HEK293T (cell line): ENCODE measurements around the gene TTC33.

Experiments
- CTCF ChIA-PET: fragments of 350-600 bp; formaldehyde crosslinking; extraction: SDS; loops from one replicate; lab custom pipeline; 2021; ENCODE audit warnings: antibody characterized with exemption, inconsistent platforms; lab: Yijun Ruan, JAX
- POLR2A ChIA-PET: fragments of 350-600 bp; formaldehyde crosslinking; extraction: SDS; loops from one replicate; lab custom pipeline; 2020; ENCODE audit warnings: antibody characterized with exemption, inconsistent platforms; lab: Yijun Ruan, JAX
- DNase-seq: peaks from one replicate; pipeline ENCODE4 v3.0.0; 2012; ENCODE audit warnings: mixed read lengths; ENCODE audit errors: extremely low spot score
- ARNT ChIP-seq: fragments of 450-650 bp; IDR thresholded peaks from 2 replicates; pipeline ENCODE4 v1.6.1; 2017; ENCODE audit warnings: mild to moderate bottlenecking
- BHLHE40 ChIP-seq: fragments of 450-650 bp; IDR thresholded peaks from 2 replicates; pipeline ENCODE4 v1.6.1; 2016; ENCODE audit warnings: mild to moderate bottlenecking, moderate library complexity, borderline replicate concordance
- CTBP1 ChIP-seq: fragments of 450-650 bp; IDR thresholded peaks from 2 replicates; pipeline ENCODE4 v1.6.1; 2016; ENCODE audit warnings: borderline replicate concordance
- ELF4 ChIP-seq: fragments of 450-650 bp; IDR thresholded peaks from 2 replicates; pipeline ENCODE4 v1.6.1; 2017; ENCODE audit warnings: antibody characterized with exemption
- FOXA1 ChIP-seq: fragments of 450-650 bp; IDR thresholded peaks from 2 replicates; pipeline ENCODE4 v1.6.1; 2016; ENCODE audit warnings: mild to moderate bottlenecking
- FOXK2 ChIP-seq: fragments of 450-650 bp; IDR thresholded peaks from 2 replicates; pipeline ENCODE4 v1.6.1; 2016; ENCODE audit warnings: mild to moderate bottlenecking
- FOXM1 ChIP-seq: fragments of 450-650 bp; IDR thresholded peaks from 2 replicates; pipeline ENCODE4 v1.6.1; 2017; ENCODE audit warnings: mild to moderate bottlenecking, borderline replicate concordance
- HDGF ChIP-seq: fragments of 450-650 bp; IDR thresholded peaks from 2 replicates; pipeline ENCODE4 v1.6.1; 2017; ENCODE audit warnings: antibody characterized with exemption, borderline replicate concordance
- L3MBTL2 ChIP-seq: fragments of 450-650 bp; conservative IDR thresholded peaks from 2 replicates; pipeline ENCODE4 v1.6.1; 2016; ENCODE audit warnings: mild to moderate bottlenecking
- LEF1 ChIP-seq: fragments of 450-650 bp; IDR thresholded peaks from 2 replicates; pipeline ENCODE4 v1.6.1; 2017; ENCODE audit warnings: mild to moderate bottlenecking, borderline replicate concordance
- NFRKB ChIP-seq: fragments of 450-650 bp; IDR thresholded peaks from 2 replicates; pipeline ENCODE4 v1.6.1; 2016; ENCODE audit warnings: mild to moderate bottlenecking, moderate library complexity
- SP1 ChIP-seq: fragments of 450-650 bp; IDR thresholded peaks from 2 replicates; pipeline ENCODE4 v1.6.1; 2017
- SUZ12 ChIP-seq: fragments of 450-650 bp; IDR thresholded peaks from 2 replicates; pipeline ENCODE4 v1.6.1; 2016; ENCODE audit warnings: mild to moderate bottlenecking
- TARDBP ChIP-seq: fragments of 450-650 bp; IDR thresholded peaks from 2 replicates; pipeline ENCODE4 v1.6.1; 2016
- ZNF384 ChIP-seq: fragments of 450-650 bp; IDR thresholded peaks from 2 replicates; pipeline ENCODE4 v1.6.1; 2016
- TF ChIP-seq, protein P1 (sequence below): fragments of 450-650 bp; IDR thresholded peaks from 2 replicates; pipeline ENCODE4 v1.6.1; 2016

TTC33 gene

DNA sequence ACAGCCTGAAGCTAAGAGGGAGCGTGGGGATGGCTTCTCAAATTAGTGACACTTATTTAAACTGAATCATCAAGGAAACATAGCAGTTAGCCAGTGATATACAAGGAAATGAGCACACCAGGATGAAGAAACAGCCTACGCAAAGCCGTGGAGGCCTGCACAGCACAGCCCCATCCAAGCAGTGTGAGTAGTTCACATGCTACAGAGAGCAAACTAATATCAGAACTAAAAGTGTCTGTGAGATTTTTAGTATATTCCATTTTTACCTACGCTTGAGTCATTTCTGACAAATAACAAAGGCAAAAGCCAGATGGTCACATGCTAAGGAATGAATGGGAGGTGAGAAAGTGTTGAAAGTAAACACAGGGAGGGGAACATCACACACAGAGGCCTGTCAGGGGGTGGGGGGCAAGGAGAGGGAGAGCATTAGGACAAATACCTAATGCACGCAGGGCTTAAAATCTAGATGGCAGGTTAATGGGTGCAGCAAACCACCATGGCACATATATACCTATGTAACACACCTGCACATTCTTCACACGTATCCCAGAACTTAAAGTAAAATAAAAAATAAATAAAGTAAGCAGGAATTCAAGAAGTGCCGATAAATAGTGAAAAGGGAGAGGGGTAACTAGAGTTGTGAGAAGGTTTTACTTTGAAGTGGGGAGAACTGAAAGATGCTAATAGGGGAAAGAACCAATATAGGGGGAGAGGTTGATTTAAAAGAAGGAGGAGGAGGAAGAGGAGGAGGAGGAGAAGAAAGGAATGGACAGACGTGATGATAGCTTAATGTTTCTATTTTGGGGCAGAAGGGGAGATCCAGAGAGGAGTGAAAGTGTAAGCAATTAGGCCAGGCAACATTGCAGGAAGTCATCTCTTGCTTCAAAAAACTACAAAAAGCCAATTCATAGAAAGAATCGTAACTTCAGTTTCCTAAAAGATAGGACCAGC is 177.0 kb downstream of the TTC33 start:
- no peak for DNase-seq
- TF ChIP-seq FOXM1: no peak
- TF ChIP-seq ZNF384: no peak
- no peak for TF ChIP-seq SP1
- TF ChIP-seq, protein P1, sequence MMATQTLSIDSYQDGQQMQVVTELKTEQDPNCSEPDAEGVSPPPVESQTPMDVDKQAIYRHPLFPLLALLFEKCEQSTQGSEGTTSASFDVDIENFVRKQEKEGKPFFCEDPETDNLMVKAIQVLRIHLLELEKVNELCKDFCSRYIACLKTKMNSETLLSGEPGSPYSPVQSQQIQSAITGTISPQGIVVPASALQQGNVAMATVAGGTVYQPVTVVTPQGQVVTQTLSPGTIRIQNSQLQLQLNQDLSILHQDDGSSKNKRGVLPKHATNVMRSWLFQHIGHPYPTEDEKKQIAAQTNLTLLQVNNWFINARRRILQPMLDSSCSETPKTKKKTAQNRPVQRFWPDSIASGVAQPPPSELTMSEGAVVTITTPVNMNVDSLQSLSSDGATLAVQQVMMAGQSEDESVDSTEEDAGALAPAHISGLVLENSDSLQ: no peak
- TF ChIP-seq BHLHE40: no peak
- no peak for TF ChIP-seq CTBP1
- no peak for TF ChIP-seq ARNT
- CTCF ChIA-PET: no interaction called here

DNA sequence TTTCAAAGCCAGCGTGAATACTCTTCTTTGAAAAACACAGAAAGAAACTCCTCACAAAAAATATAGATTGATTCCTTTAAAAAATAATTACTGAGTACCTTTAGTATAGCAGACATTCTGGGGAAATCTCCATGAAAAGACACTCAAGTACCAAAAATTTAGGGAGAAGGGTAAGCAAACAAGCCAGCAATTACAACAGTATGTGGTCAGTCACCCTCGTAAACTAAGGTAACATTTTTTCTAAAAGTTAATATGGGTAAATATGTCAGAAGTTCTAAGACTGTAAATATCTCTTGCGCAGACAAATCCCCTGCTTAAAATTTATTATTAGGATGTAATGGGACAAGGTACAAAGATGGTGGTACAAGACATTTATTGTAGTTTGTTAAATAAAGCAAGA is 178.0 kb downstream of the TTC33 start:
- ChIA-PET POLR2A (no interaction called here), CTCF (no interaction called here)
- DNase-seq: no peak
- no peak for TF ChIP-seq FOXK2
- TF ChIP-seq, protein P1: no peak
- no peak for TF ChIP-seq BHLHE40
- TF ChIP-seq L3MBTL2: no peak
- TF ChIP-seq FOXM1: no peak
- TF ChIP-seq TARDBP: no peak
- no peak for TF ChIP-seq HDGF
- no peak for TF ChIP-seq NFRKB
- no peak for TF ChIP-seq FOXA1
- TF ChIP-seq SUZ12: no peak
- TF ChIP-seq SP1: no peak
- TF ChIP-seq CTBP1: no peak
- no peak for TF ChIP-seq ARNT
- TF ChIP-seq ELF4: no peak
- no peak for TF ChIP-seq ZNF384
- no peak for TF ChIP-seq LEF1

More for the DNA sequence above, 177.0 kb downstream of the TTC33 start:
- POLR2A ChIA-PET: no interaction called here

DNA sequence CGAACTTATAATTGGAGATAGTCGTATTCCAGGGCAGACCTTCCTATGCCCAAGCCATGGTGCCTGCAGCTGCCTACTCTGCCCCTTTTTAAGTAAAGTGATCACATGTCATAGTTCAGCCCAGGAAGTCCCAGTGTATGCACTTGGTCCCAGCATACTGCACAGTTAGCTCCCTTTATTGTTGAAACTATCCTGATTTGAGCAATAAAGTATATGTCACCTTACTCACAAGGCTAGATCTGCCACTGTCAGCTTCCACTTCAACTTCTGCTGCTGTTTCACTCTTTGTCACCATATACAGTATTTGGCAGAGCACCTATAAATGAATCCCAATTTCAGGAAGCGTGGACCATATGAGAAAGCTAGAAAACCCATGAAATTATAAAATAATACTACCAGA is 179.8 kb downstream of the TTC33 start:
- TF ChIP-seq BHLHE40: no peak
- TF ChIP-seq CTBP1: no peak
- no peak for TF ChIP-seq FOXM1
- TF ChIP-seq FOXK2: no peak
- TF ChIP-seq ZNF384: no peak
- TF ChIP-seq SP1: no peak
- no peak for TF ChIP-seq NFRKB
- TF ChIP-seq SUZ12: no peak
- no peak for TF ChIP-seq ELF4
- no peak for TF ChIP-seq LEF1
- no peak for TF ChIP-seq HDGF
- TF ChIP-seq ARNT: no peak
- no peak for TF ChIP-seq FOXA1
- no peak for TF ChIP-seq L3MBTL2
- TF ChIP-seq, protein P1: no peak
- TF ChIP-seq TARDBP: no peak
- CTCF ChIA-PET: no interaction called here
- no peak for DNase-seq
- POLR2A ChIA-PET: no interaction called here

DNA sequence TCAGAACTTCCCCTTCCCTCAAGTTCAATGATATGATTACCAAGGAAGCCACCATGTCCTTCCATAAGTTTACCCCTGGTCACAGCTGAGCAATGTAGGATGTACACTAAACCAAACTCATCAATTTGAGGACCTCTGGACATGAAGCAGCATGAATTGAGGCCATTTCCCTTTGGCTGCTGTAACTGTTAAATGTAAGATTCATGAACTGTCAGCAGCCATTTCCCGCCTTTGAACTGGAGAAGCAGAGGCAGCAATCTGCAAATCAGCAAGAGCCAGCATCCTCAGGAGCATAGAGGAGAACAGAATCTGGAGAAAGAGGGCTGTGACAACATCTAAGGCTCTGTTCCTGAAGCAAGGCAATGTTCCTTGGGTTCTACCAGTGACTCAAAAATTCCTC is 180.3 kb downstream of the TTC33 start:
- CTCF ChIA-PET: no interaction called here
- POLR2A ChIA-PET: no interaction called here
- no peak for DNase-seq
- TF ChIP-seq LEF1 (no peak), ELF4 (no peak), SP1 (no peak), FOXK2 (no peak), NFRKB (no peak), TARDBP (no peak), BHLHE40 (no peak), HDGF (no peak), CTBP1 (no peak), FOXM1 (no peak), ZNF384 (no peak), SUZ12 (no peak)

DNA sequence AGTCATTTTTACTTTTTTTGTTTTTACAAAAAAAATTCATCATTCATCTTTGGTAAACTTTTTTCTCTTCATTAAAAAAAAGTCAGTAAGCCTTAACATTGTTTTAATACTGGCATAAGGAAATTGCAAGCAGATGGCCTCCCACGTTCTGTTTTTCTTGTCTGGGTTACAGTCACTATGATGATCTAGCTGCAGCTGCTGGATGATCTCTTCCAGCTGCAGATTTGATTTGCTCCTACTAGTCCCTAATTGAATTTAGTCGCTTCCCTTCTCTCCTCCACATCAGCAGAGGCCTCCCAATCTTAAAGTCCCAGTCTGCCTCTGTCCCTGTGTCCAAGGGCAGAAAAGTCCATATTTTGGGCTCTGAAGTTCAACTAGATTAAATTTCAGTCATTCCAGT is 182.8 kb downstream of the TTC33 start:
- CTCF ChIA-PET: no interaction called here
- TF ChIP-seq HDGF (no peak), ZNF384 (no peak), TARDBP (no peak), FOXA1 (no peak), SUZ12 (no peak), ELF4 (no peak), LEF1 (no peak), FOXK2 (no peak), ARNT (no peak), SP1 (no peak), FOXM1 (no peak), BHLHE40 (no peak), L3MBTL2 (no peak), CTBP1 (no peak), NFRKB (no peak)
- TF ChIP-seq, protein P1: no peak
- POLR2A ChIA-PET: no interaction called here
- DNase-seq: no peak
